Measurements from ENCODE around the gene CTIF. TPM values are rescaled to one million over a fixed set of nuclear protein-coding genes. Genes with fewer than 3 reads are reported as not detected.

CTIF gene
- total RNA-seq, 6 donors from 2014 or later: 32.1 to 62.4 (median 47.8) TPM

DNA sequence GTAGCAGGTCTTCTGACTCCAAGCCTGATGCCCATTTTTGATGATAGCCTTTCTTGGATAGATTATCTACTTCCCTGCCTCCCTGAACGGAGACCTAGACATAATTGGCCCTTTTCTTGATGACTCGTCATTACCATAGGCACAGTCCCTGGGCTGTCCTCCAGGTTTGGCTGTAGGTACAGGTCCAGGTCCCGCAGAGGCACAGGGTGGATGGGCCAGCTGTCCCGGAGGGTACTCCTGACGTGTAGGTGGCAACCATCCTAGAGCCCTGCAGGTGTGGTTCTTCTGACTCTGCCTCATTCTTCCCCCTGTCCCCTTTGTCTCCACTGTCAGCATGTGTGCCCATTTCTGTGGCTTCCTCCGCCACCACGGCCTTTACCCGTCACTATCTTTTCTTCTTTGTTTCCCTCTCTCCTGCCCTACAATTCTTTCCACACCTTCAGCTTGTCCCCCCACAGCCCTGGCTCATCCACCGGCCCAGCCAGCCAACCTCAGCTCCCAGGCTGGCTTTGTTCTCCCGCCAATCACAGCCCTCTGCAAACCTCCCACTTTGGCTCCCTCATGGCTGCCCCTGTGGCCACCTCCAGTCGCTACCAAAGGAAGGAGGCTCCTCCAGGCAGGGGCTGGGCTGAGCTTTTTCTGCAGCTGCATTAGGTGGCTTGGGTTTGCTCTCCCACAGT, 309.1 kb downstream of the CTIF start:
- H3K27ac ChIP-seq: peak overlapping the region in 3 of 4 donors; percentile 26 to 57 (median 57)
- WGBS, 2 donors: 85 to 88% methylated on average over 9 to 11 of the region's 11 CpGs
- H3K27me3 ChIP-seq: no peaks in the 10 kb centered on the region
- TF ChIP-seq POLR2AphosphoS5 (IDR thresholded peaks at IDR 0.05) (no peak), EP300 (IDR thresholded peaks at IDR 0.05) (no peak), POLR2A (IDR thresholded peaks at IDR 0.05) (no peak)
- TF ChIP-seq, protein P1, sequence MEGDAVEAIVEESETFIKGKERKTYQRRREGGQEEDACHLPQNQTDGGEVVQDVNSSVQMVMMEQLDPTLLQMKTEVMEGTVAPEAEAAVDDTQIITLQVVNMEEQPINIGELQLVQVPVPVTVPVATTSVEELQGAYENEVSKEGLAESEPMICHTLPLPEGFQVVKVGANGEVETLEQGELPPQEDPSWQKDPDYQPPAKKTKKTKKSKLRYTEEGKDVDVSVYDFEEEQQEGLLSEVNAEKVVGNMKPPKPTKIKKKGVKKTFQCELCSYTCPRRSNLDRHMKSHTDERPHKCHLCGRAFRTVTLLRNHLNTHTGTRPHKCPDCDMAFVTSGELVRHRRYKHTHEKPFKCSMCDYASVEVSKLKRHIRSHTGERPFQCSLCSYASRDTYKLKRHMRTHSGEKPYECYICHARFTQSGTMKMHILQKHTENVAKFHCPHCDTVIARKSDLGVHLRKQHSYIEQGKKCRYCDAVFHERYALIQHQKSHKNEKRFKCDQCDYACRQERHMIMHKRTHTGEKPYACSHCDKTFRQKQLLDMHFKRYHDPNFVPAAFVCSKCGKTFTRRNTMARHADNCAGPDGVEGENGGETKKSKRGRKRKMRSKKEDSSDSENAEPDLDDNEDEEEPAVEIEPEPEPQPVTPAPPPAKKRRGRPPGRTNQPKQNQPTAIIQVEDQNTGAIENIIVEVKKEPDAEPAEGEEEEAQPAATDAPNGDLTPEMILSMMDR (IDR thresholded peaks at IDR 0.05): no peak
- no peak overlapping the region for H3K4me3 ChIP-seq
- peaks cover 31 to 50% (median 41%) of the 10 kb centered on the region in 4 donors for H3K4me1 ChIP-seq
- DNase-seq: no peak
- no peaks in the 10 kb centered on the region for H3K9me3 ChIP-seq
- no peaks in the 10 kb centered on the region for H3K36me3 ChIP-seq
- ATAC-seq (ENCODE audit: low FRiP score in 2 of 2): no peak

DNA sequence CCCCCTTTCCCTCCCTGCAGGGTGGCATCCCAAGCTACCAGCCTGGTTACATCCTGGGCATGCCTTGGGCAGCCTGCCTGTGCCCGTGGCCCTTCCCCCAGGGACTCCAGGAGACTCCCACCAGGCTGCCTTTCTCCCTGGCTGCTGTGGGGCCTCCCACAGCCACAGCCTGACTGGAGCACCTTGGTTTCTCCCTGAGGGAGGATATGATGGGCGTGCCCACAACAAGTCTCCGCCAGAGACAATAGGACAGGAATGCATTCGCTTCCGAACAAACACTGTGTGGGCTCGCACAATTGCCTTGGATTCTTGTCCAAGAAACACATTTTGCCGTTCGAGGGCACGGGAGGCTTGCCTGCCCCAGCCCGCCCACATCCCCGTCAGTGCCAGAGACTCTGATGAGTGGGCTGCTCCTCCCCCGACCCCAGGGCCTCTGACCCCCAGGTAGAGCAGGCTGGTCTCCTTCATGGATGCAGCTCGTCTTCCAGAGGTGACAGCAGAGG, 309.9 kb downstream of the CTIF start:
- WGBS, 2 donors: 57 to 69% methylated on average over 11 to 13 of the region's 13 CpGs
- H3K36me3 ChIP-seq: no peaks in the 10 kb centered on the region
- no peaks in the 10 kb centered on the region for H3K9me3 ChIP-seq
- H3K27me3 ChIP-seq: no peaks in the 10 kb centered on the region
- TF ChIP-seq, protein P1 (IDR thresholded peaks at IDR 0.05): no peak
- TF ChIP-seq EP300 (IDR thresholded peaks at IDR 0.05) (no peak), POLR2A (IDR thresholded peaks at IDR 0.05) (no peak), POLR2AphosphoS5 (IDR thresholded peaks at IDR 0.05) (no peak)
- peaks cover 26 to 43% (median 33%) of the 10 kb centered on the region in 4 donors for H3K4me1 ChIP-seq
- H3K4me3 ChIP-seq: no peak overlapping the region
- DNase-seq: no peak
- H3K27ac ChIP-seq: peak overlapping the region in 2 of 4 donors; percentile 26 to 57
- peak in 1 of 2 donors; percentile 13 for ATAC-seq (ENCODE audit: low FRiP score in 2 of 2)

DNA sequence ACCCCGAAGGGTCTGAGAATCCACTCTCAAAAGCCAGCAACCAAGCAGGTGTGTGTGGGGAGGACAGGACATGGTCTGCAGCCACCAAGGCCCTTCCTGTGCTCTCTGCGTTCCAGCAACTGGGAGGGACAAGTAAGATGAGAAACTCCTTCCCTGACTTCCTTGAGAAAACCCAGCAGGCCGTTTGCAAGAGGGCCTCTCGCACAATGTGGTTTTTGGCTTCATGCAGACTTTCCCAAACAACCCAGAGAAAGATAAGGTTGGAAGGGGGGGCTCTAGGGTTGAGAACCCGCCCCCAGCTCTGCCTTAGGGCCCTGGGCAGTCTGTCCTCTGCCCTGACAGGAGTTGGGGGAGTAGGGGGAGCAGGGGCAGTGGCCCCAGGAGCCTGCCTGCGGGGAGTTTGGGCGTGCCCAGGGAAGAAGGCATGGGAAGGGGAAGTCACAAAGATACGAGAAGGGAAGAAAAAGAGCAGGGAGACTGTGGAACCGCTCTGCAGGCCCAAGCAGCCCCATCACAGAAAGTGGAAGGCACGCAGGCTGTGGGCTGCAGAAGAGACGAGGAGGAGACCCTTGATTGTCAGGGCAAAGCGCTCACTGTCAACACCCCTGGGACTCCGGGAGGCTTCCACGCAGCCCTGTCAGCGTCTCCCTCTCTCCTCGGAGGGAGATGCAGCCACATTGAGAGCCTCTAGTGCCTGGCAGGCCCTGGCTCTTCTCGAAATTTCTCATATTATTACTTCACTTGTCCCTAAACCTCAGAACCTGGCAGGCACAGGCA, 312.2 kb downstream of the CTIF start:
- Histone ChIP-seq H3K27ac (peak overlapping the region; percentile 48 to 79 (median 65)), H3K4me3 (no peak overlapping the region), H3K27me3 (no peaks in the 10 kb centered on the region), H3K36me3 (no peaks in the 10 kb centered on the region), H3K4me1 (peaks cover 22 to 46% (median 35%) of the 10 kb centered on the region in 4 donors), H3K9me3 (no peaks in the 10 kb centered on the region)
- ATAC-seq (ENCODE audit: low FRiP score in 2 of 2) (peak; percentile 3 to 38), DNase-seq (no peak)
- TF ChIP-seq EP300 (IDR thresholded peaks at IDR 0.05): no peak
- no peak for TF ChIP-seq POLR2AphosphoS5 (IDR thresholded peaks at IDR 0.05)
- TF ChIP-seq, protein P1 (IDR thresholded peaks at IDR 0.05): no peak
- TF ChIP-seq POLR2A (IDR thresholded peaks at IDR 0.05): no peak
- 44 to 50% methylated on average over 17 of the region's 17 CpGs for WGBS, 2 donors

DNA sequence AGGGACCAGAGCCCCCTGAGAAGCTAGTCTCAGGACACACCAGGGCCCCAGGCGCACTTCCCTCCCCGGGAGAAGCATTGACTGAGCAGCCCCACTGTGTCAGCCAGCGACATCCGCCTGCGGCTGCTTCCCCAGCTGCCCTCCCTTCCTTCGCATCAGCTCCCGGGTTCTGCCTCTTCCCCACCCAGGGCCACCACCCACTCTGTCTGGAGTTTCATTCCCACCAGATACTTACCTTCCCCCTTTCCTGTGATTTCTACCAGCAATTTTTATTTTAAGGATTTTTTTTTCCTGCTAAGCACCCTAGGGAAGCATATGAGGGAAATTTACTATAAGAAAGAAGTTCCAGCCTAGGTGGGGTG, 312.7 kb downstream of the CTIF start:
- TF ChIP-seq, protein P1 (IDR thresholded peaks at IDR 0.05): no peak
- no peak for TF ChIP-seq POLR2A (IDR thresholded peaks at IDR 0.05)
- no peak for TF ChIP-seq EP300 (IDR thresholded peaks at IDR 0.05)
- no peak for TF ChIP-seq POLR2AphosphoS5 (IDR thresholded peaks at IDR 0.05)
- Histone ChIP-seq H3K36me3 (no peaks in the 10 kb centered on the region), H3K27me3 (no peaks in the 10 kb centered on the region), H3K9me3 (no peaks in the 10 kb centered on the region), H3K4me1 (peaks cover 22 to 46% (median 36%) of the 10 kb centered on the region in 4 donors), H3K27ac (peak overlapping the region; percentile 48 to 79 (median 65)), H3K4me3 (no peak overlapping the region)
- ATAC-seq (ENCODE audit: low FRiP score in 2 of 2) (peak; percentile 15 to 59), DNase-seq (peak in 1 of 2 donors; percentile 51)
- 54 to 73% methylated on average over 7 of the region's 7 CpGs for WGBS, 2 donors
